ENCODE measurements around the gene COG5.

GRCh38 chr7:107494884-107495283, 68.8 kb downstream of the COG5 start:
- TF ChIP-seq CEBPB (IDR thresholded peaks at IDR 0.05; ENCODE audit: low read depth, low read length): no peak
- no peak for TF ChIP-seq CTCF (conservative IDR thresholded peaks at IDR 0.05; ENCODE audit: low read depth, low read length)
- no peak for TF ChIP-seq POLR2A (IDR thresholded peaks at IDR 0.05; ENCODE audit: low read depth, low read length)
- TF ChIP-seq RCOR1 (IDR thresholded peaks at IDR 0.05; ENCODE audit: insufficient replicate concordance, low read length): no peak
- no peak for TF ChIP-seq USF2 (IDR thresholded peaks at IDR 0.05; ENCODE audit: low read depth, low read length)
- TF ChIP-seq FOS (IDR thresholded peaks at IDR 0.05; ENCODE audit: low read depth, low read length): no peak
- TF ChIP-seq MAFK (IDR thresholded peaks at IDR 0.05; ENCODE audit: low read depth, low read length): no peak
- no peak for TF ChIP-seq SMC3 (IDR thresholded peaks at IDR 0.05; ENCODE audit: low read depth, low read length)
- no peak for TF ChIP-seq RFX5 (IDR thresholded peaks at IDR 0.05; ENCODE audit: low read depth, low read length)
- TF ChIP-seq RAD21 (IDR thresholded peaks at IDR 0.05; ENCODE audit: low read length): no peak
- TF ChIP-seq BHLHE40 (IDR thresholded peaks at IDR 0.05; ENCODE audit: low read depth, low read length): no peak
- TF ChIP-seq NFE2L2 (IDR thresholded peaks at IDR 0.05; ENCODE audit: low read depth, low read length): no peak
- no peak for TF ChIP-seq CHD1 (IDR thresholded peaks at IDR 0.05; ENCODE audit: low read depth, low read length)
- TF ChIP-seq MXI1 (IDR thresholded peaks at IDR 0.05; ENCODE audit: borderline replicate concordance, low read depth, low read length): no peak

Data from IMR-90 (cell line).